ENCODE data around the gene USP6NL.

DNA sequence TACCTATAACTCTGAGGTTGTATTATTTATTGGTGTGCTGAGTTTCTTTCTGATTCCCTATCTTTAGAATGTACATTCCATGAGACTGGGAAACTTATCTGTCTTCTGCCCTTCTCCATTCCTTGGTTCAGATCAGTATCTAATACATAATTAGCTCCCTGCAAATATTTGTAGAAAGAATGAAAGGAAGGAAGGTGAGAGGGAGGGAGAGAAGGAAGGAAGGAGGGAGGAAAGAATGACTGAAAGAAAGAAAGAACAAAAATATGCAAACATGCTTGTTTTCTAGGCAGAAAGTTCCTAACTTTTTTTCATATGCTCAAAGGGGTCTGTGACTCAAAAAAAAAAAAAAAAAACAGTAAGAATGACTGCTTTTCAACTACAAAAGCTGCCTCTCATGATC lies 3.9 kb upstream of the USP6NL start:
- TF ChIP-seq, protein P1, sequence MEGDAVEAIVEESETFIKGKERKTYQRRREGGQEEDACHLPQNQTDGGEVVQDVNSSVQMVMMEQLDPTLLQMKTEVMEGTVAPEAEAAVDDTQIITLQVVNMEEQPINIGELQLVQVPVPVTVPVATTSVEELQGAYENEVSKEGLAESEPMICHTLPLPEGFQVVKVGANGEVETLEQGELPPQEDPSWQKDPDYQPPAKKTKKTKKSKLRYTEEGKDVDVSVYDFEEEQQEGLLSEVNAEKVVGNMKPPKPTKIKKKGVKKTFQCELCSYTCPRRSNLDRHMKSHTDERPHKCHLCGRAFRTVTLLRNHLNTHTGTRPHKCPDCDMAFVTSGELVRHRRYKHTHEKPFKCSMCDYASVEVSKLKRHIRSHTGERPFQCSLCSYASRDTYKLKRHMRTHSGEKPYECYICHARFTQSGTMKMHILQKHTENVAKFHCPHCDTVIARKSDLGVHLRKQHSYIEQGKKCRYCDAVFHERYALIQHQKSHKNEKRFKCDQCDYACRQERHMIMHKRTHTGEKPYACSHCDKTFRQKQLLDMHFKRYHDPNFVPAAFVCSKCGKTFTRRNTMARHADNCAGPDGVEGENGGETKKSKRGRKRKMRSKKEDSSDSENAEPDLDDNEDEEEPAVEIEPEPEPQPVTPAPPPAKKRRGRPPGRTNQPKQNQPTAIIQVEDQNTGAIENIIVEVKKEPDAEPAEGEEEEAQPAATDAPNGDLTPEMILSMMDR (IDR thresholded peaks at IDR 0.05), result no peak
- no peak for TF ChIP-seq POLR2A (IDR thresholded peaks at IDR 0.05)

Measured in testis (tissue), 2 donors.